Stimulated activated CD4-positive, alpha-beta T cell treated with anti-CD3 and anti-CD28 coated beads, Interleukin-15, amount 100 ng/mL, for 1 hour (primary cell): ENCODE measurements around the gene SAE1.
"Not testable (repeated sequence)": the region's sequence is repeated elsewhere in the genome, so short reads cannot be mapped to it uniquely, and the experiment has no call there.

Experiments used
- DNase-seq, 2 donors: peaks; one replicate each; pipeline ENCODE4 v3.0.0-alpha.2; 2020; ENCODE audit warnings: low read depth in 1 of 2, low spot score in 1 of 2

The SAE1 gene

DNA sequence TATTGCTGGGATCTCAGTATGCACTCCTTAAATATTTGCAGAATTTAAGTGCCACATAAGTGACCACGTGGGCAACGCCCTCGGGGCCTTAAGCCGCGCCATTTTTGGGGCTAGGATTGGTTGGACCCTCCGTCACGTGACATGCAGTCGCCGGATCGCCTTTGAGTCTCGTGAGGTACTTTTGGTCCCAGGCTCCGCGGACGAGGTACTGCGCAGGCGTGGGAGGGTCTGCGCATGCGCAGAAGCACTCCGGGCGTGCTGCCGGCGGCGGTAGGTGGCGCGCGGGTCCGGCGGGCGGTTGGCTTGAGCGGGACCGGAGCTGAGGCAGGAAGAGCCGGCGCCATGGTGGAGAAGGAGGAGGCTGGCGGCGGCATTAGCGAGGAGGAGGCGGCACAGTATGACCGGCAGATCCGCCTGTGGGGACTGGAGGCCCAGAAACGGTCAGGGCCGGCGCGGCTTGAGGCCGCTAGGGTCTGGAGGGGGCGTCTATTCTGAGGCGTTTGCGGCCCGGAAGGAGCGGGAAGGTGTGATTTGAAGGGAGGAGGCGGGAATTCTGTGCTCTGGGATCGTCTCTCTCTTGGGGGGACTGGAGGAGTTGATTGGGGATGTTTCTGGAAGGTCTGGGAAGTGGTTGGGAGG is at the start of gene SAE1:
TSS of gene SAE1 (plus strand) at position 247 of the 639 bp plus-strand sequence. CDS start at position 343, 96 bp downstream.
- DNase-seq: peak; percentile 87 to 98

DNA sequence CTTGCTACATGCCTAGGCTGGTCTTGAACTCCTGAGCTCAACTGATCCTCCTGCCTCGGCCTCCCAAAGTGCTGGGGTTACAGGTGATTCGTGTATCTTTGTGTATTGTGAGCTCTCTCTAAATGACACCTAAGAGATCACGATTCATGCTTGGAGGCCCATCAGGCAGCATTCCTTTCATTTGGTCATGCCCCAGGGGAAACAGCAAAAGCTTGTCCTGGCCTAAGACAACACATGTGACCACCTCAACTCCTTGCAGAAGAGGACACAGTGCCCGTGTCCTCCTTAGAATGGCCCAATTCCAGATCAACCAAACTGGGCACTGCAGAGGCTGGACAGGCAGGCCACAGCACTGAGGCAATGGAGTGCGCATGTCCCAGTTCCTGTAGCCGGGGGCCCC is 49.5 kb upstream of the SAE1 start:
- DNase-seq: no peak

DNA sequence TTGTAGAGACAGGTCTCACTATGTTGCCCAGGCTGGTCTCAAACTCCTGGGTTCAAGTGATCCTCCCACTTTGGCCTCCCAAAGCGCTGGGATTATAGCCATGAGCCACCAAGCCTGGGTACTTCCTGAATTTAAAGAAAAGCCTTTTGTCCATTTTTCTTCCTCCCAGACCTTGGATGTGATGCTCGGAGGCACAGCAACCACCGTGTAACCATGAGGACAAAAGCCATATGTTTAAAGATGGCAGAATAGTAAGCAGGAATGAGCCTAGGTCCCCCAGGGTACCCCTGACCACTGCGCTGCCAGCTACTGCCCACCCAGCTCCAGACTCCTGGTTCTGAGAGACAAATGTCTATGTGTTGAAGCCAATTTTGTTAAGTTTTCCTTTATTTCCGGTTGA is 48.1 kb upstream of the SAE1 start:
- no peak for DNase-seq

DNA sequence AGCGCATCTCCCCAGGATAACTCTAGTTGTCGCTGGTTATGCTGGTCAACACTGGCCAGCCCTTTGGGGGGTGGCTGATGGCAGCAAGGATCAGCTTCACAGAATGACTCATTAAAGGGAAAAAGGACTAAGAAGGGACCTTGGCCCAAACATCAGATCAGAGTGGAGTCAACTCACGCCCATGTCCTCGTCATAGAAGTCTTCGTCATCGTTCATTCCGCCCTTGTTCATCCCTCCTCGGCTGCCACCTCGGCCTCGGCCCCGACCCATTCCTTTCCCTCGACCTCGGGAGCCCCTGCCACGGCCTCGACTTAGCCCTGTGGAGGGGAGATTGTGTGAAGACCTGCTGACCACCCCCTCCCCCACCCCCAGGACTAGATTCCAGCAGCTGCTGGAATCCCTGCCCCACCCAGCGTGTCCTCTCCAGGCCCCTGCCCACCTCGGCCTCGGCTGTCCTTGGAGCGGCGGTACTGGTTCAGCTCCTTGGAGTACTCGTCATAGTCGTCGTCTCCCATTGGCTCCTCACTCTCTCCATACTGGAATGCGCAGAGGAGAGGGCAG is 45.7 kb upstream of the SAE1 start:
- DNase-seq: no peak

DNA sequence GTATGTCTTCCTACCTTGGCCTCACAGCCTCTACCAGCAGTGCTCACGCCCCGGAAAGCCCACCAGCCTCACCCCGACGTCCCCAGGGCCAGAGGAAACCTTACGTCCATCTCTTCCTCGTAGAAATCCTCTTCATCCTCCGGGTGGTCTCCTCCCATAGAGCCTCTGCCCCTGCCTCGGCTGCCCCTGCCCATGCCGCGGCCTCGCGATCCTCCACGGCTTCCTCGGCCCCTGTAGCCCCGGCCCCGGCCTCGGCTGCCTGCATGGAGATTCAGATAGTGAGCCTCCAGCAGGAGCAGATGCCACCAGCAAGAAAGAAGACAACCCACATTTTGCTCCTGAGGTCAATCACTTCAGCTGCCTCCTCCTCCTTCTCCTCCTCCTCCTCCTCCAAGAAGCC is 44.4 kb upstream of the SAE1 start:
- no peak for DNase-seq

DNA sequence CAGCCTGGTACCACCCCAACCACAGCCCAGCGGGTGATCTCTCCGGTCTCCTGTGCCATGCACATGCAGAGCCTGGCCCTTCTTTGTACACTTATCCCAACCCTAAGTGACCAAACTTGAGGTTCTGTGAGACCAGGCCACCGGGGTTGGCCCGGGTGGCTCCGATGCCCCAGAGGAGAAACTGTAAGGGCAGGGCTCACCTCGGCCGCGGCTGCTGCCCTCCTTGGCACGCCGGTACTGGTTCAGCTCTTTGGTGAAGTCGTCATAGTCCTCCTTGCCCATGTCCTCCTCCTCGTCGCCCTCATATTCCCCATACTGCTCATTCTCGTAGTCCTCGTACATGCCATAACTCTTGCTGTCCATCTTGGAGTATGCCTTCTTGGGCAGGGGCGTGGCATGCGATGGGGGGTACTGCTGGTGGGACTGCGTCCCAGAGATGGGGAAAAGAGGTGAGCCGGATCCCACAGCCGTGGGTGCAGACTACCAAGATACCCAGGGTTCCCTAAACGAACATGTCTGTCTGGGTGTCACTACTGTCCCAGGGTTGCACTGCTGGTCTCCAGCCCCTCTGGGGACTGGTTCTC is 40.8 kb upstream of the SAE1 start:
- no peak for DNase-seq

DNA sequence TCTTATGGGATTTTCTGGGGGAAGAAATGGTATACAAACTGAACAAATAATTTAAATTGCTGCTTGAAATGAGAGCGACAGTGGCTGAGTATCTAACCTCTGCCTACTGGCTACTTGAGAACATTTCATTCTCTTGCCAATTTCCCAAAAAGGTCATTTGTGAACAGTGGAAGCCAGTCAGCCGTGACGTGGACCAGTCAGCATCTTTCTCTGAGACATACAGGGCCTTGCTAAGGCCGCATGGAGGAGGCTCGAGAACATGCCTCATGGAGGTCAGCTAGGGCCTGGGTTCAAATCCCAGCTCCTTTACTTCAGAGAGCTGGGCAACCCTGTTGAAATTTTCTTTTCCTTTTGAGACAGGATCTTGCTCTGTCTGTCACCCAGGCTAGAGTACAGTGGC is 37.4 kb upstream of the SAE1 start:
- DNase-seq: no peak

DNA sequence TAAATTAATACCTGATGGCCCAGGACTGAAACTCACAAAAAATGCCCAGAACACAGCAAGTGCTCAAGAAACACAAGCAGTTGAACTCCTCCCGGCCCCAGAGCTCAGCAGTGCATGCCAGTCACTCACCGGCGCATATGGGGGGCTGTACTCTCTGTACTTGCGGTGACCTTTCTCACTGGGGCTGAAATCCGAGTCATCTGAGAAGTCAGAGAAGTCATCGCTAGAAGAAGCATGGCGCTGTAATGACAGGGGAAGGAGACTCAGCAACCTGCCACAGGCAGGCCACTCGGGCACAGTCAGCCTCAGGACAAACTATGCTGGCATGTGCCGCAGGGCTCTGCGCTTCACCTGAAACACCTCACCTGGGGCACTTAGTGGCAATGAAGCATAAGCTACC is 36.8 kb upstream of the SAE1 start:
- no peak for DNase-seq

DNA sequence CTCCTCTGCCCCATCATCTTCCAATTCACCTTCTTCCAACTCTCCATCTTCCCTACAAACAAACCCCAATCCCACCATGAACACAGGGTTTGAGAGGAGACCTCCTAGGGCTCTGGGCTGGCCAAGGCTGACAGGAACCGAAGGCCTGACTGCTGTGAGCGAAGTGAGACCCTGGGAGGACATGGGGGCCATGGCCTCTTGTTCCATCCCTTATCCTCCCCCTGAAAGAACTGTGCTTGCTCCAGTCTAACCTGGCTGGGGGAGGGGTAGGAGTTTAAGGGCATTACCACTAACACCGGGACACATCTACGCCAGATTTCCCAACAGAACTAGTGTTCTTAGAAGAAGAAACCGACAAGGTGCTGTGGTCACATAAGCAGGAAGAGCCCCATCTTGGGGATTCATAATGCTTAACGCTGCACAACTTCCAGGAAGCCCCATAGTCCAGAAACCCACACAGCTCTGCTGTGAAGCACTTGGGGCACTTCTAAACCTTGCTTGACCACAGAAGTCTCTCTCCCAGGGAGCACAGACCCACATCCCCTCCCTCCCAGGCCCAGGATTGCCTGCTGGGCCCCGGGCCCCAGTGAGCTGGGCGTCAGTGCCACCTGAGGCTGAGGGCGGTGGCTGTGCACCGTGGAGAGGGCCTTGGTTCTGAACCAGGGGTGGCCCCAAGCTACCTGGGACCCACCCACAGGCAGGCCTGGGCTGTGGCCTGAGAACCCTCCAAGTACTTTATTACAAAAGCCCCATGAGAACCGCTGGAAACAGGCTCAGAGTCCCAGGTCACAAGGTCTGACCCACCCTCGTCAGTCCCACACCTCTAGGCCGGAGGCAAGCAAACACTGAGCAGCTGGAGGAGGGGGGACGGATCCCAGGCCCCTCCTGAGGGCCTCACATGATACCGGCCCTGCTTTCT is 35.8 kb upstream of the SAE1 start:
- peak in 1 of 2 donors; percentile 16 for DNase-seq

DNA sequence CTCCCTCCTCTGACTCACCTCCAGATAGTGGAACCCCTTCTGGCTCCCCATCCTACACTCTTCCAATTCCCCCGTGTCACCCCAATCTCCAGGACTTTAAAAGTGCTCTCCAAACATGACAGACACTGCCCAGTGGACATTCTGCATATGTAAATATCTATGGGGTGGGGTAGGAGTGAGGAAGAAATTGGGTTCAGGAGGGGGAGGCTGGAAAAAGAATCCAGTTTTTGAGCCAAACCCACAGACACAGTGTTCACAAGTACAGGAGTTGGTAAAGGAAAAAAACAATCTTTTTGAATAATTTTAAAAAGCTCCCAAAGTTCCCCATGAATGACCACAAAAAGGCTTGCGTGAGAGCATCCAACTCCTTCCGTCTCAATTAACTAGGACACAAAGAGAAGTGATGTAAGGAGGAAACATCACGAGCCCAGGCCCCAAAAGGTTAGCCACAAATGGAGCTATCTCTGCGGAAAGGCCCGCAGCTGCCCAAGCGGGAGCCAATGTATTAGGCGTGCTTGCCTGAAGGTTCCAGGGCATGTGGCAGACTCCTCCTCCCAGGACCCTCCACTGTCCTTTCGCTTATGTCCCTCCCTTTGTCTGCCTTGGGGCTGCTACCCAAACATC is 35.0 kb upstream of the SAE1 start:
- no peak for DNase-seq

DNA sequence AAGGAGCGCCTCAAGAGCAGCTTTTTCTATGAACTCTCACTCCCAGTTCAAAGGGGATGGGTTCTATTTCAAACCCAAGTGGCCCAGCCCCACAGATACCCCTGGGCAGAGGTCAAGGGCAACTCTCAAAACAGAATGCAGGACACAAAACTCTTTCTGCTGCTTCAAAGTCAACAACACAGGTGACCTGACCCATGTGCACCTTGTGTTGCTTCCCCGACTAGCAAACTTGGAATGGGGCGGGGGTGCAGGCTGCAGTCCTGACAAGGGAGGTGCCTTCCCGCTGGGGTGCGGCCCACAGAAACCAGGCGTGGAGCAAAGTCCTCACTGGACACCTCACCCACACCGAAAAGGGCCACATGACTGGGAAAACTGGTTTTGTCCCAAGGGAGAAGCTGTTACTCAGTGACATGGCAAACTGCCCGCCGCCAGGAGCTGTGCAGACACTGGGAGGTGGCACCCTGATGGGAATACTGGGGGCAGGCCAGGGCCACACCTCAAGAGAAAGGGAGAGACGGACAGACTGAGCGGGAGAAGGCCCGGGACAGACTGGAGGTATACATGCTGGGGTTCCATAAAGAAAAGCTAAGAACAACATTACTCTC is 34.4 kb upstream of the SAE1 start:
- no peak for DNase-seq

DNA sequence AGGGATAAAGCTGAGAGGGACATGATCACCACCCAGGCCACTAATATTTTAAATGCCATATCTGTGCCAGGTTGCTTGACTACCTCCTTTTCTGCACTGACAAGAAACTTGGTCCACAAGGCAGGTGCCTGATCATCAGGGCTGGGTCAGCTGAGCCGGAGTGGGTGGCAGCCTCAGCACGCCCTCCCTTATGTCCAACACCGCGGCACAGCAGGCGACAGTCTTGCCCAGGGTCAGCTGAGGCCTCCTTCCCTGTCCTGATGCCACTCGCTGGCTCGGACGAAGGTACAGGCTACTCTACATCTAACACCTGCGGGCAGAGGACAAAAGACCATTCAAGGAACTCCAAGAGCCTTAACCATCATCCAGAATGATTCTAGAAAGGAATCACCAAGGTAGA is 33.9 kb upstream of the SAE1 start:
- no peak for DNase-seq

DNA sequence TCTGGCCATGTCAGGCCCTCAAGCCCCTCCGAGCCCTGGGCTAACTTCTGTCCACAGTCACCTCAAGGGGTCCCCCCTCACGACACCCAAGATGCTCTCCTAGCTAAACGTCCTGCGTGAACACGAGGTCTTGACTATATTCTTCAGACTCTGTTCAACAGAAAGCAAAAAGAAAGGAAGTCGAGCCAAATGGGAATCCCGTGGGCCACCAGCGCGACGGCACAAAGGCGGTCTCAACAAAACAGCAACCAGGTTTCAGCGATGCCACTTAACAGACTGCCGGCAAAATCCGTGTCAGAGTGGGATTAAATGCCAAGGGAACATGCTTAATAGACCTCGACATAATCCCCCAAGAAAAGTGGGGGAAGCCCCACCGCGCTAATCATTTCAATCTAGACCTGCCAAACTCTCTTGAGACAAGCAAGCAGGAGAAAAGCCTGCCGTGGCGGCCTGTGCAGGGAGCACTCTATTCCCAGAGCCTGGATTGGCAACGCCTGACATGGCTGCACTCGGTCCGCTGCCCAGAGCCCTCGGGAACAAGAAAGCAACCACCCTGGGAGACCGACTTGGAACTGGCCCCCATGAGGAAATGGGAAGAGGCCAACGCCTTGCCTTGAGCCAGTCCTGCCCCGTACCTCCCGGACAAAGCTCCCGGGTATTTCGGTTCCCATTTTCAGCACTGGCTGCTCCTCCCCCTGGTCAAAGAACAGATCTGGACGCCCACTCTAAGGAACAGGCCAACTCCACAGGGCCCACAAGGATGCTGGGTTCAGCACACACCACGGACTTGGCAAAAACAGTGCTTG is 33.0 kb upstream of the SAE1 start:
- no peak for DNase-seq

DNA sequence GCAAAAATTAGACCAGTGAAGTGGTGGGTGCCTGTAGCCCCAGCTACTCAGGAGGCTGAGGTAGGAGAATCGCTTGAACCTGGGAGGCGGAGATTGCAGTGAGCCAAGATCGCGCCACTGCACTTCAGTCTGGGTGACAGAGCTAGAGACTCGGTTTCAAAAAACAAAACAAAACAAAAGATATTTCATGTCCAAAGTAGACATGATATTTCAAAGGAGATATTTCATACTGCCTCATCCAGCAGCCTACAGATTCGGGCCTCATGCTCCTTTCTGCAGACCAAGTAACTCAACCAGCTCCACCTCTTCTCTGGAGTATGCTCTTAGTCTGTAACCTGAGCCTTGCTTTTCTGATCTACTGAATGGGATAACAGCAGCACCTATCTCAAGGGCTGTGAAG is 32.0 kb upstream of the SAE1 start:
- no peak for DNase-seq

DNA sequence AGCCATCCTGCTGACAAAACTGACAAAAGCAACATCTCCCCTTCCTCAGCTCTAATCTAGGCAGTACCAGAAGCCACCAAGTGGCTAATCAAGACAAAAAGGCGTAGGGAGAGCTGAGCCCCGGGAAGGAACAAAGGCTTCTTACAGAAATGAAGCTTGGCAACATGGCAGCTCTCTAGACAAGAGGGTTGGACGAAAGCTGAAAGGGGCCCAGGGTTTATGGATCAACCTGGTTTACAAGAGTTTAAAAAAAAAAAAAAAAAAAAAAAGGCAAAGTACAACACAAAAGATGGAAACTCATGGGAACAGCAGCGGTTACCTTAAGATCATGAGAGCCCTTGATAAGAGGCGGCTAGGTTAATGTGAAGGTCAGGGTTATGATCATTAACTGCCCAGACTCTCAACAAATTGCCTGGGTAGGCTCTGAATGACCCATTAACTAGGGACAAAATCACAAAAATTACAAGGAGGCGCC is 31.0 kb upstream of the SAE1 start:
- no peak for DNase-seq

DNA sequence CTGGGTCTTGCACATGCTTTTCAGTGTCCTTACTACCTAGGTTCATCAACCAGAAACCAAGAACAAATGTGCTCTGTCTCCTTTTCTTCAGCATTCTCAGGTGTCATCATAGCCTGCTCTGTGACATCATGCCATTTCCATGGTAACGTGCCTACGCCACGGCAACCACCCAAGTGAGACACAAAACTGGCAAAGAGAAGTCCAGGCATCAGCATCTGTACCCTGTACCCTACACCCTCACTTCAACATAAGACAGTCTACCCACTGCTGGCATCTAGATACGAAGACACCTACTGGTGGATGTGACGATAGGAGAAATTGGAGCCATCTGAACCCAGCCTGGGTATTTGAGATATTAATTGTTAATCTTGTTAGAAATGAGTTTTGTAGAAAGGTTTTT is 30.3 kb upstream of the SAE1 start:
- DNase-seq: no peak

DNA sequence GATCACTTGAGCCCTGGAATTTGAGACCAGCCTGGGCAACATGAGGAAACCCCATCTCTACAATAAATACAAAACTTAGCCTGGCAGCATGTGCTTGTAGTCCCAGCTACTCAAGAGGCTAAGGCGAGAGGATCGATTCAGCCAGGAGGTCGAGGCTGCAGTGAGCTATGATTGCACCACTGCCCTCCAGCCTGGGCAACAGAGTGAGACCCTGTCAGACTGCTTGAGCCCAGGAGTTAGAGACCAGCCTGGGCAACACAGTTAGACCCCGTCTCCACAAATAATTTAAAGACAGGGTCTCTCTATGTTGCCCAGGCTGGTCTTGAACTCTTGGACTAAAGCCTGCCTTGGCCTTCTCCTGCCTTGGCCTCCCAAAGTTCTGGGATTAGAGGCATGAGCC is 29.5 kb upstream of the SAE1 start:
- DNase-seq: not testable (repeated sequence)

DNA sequence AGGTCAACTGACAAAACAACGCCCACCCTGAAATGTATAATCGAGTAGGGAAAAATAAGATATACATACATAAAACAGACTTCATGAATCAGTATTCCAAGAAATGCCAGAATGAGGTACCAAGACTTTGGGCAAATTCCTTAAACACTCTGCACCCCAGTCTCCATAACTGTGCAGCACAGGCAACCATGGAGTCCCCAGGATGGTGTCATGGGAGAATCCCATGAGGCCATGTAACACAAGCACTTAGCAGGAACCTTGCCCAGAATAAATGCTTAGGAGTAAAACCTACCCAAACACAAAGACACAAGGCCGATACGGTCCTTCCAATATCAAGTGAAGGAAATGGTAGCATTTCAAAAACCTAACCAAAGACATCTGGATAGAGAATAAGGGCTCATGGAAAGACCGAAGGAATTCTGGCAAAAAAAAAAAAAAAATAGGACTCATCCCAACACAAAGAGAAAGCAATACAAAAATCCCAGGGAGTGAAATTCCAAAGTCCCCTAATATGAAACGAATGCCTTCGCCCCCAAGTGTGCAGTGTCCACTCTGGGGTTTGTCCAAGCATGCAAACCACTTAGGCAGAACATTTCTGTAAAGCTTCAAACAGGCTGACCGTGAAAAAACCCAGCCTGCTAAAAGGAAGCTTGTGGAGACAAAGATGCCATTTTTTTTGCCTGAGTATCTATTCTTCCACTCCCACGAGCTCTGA is 28.1 kb upstream of the SAE1 start:
- DNase-seq: no peak

DNA sequence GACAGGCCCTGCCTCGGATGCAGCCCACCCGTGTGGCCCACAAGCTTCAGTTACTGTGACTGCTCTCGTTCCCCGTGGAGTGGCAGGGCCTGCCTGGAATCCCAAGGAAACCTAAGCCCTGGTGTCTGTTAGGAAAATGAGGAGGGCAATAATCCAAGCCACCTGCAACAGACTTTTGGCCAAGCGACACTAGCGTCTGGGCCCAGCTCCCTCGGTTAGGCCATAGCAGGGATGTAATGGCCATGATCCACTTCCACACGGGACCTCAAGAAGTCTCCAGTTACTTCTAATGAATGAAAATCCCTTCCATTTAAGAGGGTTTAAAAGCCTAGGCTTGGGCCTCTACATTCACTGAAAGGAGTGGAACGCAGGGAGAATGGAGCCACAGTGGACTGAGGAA is 26.0 kb upstream of the SAE1 start:
- no peak for DNase-seq
